BJ (cell line): ENCODE data around the gene EDNRA. TPM values are rescaled to one million over a fixed set of nuclear protein-coding genes. Genes with fewer than 3 reads are reported as not detected.
A peak's percentile ranks its signal among the peaks of the same experiment; 100 is the strongest.

Source experiments
- CTCF ChIA-PET: fragments of 350-600 bp; formaldehyde crosslinking; extraction: SDS; loops from one replicate; lab custom pipeline; 2021; ENCODE audit warnings: antibody characterized with exemption, inconsistent platforms; lab: Yijun Ruan, JAX
- POLR2A ChIA-PET: fragments of 300-600 bp; sonication (Branson Sonifier 250); formaldehyde crosslinking; extraction: SDS; loops from one replicate; lab custom pipeline; 2021; ENCODE audit warnings: antibody characterized with exemption; lab: Charles Lee
- DNase-seq: peaks from one replicate; pipeline ENCODE4 v3.0.0-alpha.2; 2011; ENCODE audit warnings: low read depth
- H3K27me3 ChIP-seq: 2 replicates; pipeline ENCODE4 v1.6.0; 2011; ENCODE audit warnings: low read length; ENCODE audit not compliant: control insufficient read depth, insufficient read depth
- H3K36me3 ChIP-seq: 2 replicates; pipeline ENCODE4 v1.5.1; 2011; ENCODE audit warnings: low read length; ENCODE audit not compliant: control insufficient read depth, insufficient read depth
- H3K4me3 ChIP-seq: 2 replicates; pipeline ENCODE4 v1.5.1; 2011; ENCODE audit warnings: low read depth, mild to moderate bottlenecking, control low read depth, low read length
- polyA plus RNA-seq: library from polyadenylated mRNA; depleted of rRNA; stranded (reverse); fragments of >200 nt; gene quantifications from 2 replicates; pipeline ENCODE4 v1.2.3, GENCODE V29; 2011; rRNA removed
- TF ChIP-seq, protein P1 (sequence below): IDR thresholded peaks from 2 replicates; pipeline ENCODE4 v1.5.1; 2011; ENCODE audit warnings: low read depth, mild to moderate bottlenecking, control low read depth, inconsistent platforms, low read length, moderate library complexity; ENCODE audit not compliant: insufficient read depth

EDNRA gene
- polyA plus RNA-seq, 1 experiment: 7.6 TPM

DNA sequence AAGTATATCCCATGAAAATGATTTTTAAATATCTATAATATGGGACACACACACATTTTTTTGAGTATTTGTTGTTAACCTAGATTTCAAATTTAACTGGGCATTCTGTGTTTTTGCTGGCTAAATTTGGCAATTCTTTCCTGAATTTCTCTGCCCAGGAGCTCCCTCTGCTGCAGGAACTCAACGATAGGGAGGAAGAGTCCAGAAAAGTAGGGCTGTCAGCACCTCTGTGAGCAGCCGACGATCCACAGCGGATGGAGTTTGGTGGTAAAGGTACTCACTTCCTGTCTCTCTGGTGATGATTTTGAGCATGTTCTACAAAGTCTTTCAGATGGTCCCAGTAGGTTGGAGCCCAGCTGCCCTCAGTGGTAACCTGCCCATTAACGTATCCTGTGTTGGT lies 113.2 kb downstream of the EDNRA start:
- H3K27me3 ChIP-seq: no peaks in the 10 kb centered on the region
- TF ChIP-seq, protein P1, sequence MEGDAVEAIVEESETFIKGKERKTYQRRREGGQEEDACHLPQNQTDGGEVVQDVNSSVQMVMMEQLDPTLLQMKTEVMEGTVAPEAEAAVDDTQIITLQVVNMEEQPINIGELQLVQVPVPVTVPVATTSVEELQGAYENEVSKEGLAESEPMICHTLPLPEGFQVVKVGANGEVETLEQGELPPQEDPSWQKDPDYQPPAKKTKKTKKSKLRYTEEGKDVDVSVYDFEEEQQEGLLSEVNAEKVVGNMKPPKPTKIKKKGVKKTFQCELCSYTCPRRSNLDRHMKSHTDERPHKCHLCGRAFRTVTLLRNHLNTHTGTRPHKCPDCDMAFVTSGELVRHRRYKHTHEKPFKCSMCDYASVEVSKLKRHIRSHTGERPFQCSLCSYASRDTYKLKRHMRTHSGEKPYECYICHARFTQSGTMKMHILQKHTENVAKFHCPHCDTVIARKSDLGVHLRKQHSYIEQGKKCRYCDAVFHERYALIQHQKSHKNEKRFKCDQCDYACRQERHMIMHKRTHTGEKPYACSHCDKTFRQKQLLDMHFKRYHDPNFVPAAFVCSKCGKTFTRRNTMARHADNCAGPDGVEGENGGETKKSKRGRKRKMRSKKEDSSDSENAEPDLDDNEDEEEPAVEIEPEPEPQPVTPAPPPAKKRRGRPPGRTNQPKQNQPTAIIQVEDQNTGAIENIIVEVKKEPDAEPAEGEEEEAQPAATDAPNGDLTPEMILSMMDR: peak; percentile 9; the same call in 1 of the 2 replicates
- no peak overlapping the region for H3K4me3 ChIP-seq
- DNase-seq: no peak
- POLR2A ChIA-PET: no interaction called here
- no peaks in the 10 kb centered on the region for H3K36me3 ChIP-seq
- CTCF ChIA-PET: interaction anchor here (0.5 to 7.7 kb wide), 6 partner anchors 40 to 575 kb away, joined by 3 to 65 read pairs (median 4); no protein-coding TSS in a partner anchor

Other genes starting within 250 kb of the EDNRA start
- 27.1 and 35.1 TPM in 2 replicates for gene TMEM184C, start 136.3 kb downstream of the EDNRA start, polyA plus RNA-seq
- gene PRMT9, start 203.1 kb downstream of the EDNRA start, polyA plus RNA-seq: 3.3 and 6.4 TPM in 2 replicates